ENCODE measurements around the gene MTUS2.

- no peak for TF ChIP-seq EZH2 (IDR thresholded peaks at IDR 0.05; ENCODE audit: low read length, unreplicated experiment)
- TF ChIP-seq, protein P1, sequence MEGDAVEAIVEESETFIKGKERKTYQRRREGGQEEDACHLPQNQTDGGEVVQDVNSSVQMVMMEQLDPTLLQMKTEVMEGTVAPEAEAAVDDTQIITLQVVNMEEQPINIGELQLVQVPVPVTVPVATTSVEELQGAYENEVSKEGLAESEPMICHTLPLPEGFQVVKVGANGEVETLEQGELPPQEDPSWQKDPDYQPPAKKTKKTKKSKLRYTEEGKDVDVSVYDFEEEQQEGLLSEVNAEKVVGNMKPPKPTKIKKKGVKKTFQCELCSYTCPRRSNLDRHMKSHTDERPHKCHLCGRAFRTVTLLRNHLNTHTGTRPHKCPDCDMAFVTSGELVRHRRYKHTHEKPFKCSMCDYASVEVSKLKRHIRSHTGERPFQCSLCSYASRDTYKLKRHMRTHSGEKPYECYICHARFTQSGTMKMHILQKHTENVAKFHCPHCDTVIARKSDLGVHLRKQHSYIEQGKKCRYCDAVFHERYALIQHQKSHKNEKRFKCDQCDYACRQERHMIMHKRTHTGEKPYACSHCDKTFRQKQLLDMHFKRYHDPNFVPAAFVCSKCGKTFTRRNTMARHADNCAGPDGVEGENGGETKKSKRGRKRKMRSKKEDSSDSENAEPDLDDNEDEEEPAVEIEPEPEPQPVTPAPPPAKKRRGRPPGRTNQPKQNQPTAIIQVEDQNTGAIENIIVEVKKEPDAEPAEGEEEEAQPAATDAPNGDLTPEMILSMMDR (conservative IDR thresholded peaks at IDR 0.05; ENCODE audit: low read depth, low read length), result no peak
- TF ChIP-seq EZH2phosphoT487 (IDR thresholded peaks at IDR 0.05; ENCODE audit: borderline replicate concordance, low read length), result no peak
Observed at GRCh38 chr13:29550430-29550988, 730.4 kb downstream of the MTUS2 start.
